ENCODE data around the gene STXBP2.

Gene STXBP2

DNA sequence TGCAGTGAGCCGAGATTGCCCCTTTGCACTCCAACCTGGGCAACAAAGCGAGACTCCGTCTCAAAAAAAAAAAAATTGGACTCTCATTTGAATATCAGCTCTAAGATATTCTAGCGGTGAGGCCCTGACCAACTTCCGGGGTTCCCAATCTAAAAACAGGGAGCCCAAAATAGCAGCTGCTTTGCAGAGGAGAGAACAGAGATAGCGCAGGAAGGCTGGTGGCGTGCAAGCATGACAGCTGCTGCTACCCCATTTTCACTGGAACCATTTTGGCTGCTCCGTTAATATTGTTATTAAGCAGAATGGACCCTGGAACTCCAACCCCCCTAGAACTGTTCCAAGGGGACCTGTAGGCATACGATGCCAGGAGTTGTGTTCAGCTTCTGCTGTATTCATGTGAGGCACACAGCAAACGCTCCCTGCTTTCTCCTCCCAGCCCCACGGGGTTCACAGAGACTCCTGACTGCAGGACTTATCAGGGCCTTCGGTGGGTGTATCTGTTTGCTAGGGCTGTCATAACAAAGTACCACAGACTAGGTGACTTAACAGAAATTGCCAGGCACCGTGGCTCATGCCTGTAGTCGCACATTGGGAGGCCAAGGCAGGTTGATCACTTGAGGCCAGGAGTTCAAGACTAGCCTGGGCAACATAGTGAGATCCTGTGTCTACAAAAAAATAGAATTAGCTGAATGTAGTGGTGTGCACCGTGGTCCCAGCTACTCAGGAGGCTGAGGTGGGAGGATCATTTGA, 11.5 kb downstream of the STXBP2 start:
- DNase-seq (ENCODE audit: extremely low read depth in 1 of 2, low read depth in 1 of 2): no peak

DNA sequence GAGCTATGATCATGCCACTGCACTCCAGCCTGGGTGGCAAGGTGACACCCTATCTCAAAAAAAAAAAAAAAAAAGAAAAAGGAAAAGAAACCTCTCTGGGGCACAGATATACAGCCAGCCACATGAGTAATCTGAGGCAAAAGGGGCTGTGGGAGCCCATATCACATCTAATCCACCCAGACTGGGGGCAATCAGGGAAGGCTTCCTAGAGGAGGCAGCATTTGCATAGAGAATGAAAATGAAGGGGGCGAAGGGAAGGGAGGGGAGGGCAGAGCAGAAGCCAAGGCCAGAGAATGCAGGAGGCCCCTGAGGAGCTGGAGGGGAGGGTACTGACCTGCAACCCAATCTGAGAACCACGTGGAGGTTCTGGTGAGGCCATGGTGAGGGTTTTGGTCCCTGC, 13.2 kb downstream of the STXBP2 start:
- no peak for DNase-seq (ENCODE audit: extremely low read depth in 1 of 2, low read depth in 1 of 2)

DNA sequence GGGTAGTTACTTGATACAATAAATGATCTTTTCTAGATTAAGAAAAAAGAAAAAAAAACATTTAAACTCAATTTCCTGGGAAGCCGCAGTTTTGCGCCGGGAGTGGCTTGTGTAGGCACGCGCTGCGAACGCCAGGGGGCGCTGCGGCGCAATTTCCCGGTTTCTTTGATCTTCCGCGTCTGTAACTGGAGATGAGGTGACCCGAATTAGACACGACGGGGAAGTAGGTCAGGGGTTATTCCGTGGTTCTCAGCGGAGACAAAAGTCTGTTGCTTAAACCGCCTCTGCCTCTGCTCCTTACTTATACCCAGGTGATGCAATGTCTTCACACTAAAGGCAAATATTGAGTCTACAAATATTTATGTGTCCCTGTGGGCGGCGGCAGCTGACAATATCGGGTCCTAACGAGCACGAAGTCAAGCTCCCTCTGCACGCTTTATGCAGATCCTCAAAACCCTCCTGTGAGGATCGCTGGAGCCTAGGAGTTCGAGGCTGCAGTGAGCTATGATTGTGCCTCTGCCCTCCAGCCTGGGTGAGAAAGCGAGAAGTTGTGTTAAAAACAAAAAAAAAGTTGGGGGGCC, 15.2 kb downstream of the STXBP2 start:
- DNase-seq (ENCODE audit: extremely low read depth in 1 of 2, low read depth in 1 of 2): peak in 1 of 2 donors; percentile 53

DNA sequence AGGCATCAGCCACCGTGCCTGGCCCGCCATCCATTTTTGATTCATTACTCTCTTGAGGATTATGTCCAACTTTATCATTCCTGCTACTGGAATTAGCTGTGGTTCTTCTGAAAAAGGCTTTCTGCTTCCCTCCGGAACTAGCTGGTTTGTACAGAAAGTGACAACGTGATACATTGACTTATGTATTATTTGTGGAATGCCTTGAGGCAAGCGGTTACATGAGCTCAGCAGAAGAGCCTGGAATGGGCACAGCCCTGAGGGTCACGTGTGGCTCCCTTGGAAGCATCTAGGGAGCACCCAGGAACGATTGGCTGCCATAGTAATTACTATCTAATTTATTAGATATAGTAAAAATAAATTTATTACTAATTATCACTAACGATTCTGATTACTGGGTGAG, 17.5 kb downstream of the STXBP2 start:
- DNase-seq (ENCODE audit: extremely low read depth in 1 of 2, low read depth in 1 of 2): no peak

DNA sequence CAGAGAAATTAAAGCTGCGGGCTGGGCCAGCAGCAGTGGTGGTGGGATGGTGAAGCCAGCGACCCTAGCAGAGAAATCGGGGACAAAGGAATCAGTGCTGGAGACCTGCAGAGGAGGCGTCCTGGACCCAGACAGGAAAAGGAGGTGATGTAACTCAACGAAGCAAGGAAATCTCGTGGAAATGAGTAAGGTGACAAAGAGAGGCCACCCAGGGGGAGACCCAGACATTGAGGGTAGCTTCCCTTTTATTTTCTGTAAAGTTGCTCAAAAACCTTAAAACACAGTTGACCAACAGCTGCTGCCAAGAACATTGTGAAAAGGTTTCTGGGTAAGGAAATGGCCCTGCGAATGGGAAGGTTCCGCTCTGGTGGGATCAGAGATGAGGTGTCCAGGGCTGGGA, 18.7 kb downstream of the STXBP2 start:
- DNase-seq (ENCODE audit: extremely low read depth in 1 of 2, low read depth in 1 of 2): no peak

DNA sequence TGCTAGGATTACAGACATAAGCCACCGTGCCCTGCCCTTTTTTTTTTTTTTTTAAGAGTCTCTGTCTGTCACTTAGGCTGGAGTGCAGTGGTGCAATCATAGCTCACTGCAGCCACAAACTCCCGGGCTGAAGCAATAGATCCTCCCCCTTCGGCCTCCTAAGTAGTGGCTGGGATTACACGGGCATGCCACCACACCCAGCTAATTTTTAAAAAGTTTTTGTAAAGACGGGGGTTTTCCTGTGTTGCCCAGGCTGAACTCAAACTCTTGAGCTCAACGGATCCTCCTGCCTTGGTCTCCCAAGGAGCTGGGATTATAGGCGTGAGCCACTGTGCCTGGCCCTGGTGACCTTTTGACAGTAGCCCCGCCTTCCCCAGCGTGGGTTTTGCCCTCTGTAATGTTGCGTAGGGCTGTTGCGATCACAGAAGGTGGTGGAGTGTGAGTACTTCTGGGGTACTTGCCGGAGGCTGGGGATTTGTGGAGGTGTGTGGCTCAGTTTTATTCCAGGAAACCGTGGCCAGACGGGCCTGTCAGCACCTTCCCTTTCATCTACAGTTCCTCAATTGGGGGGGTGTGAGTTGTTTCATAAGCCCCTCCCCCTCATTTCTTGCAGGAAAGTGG, 20.3 kb downstream of the STXBP2 start:
- DNase-seq (ENCODE audit: extremely low read depth in 1 of 2, low read depth in 1 of 2): peak in 1 of 2 donors; percentile 51

DNA sequence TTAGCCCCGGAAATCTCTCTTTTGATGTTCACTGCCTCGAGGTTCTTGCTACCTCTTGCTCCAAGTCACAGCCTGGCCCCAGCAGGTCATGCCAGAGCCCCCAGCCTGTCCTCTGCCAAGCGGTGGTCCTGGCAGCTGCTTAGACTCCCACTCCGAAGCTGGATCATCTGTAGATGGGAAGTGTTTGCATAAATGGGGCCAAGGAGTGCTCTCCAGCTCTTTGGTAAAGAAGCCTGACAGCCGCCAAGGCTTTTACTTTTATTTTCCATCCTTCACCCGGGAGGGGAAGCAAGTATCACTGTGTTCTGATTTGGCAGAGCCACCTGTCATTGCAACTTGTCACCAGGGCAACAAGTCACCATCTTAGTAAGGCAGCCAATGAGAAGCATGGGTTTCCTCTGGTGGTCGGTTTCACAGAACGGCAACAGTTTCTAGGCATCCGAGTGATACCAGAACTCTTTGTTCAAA, 21.3 kb downstream of the STXBP2 start:
- peak in 1 of 2 donors; percentile 35 for DNase-seq (ENCODE audit: extremely low read depth in 1 of 2, low read depth in 1 of 2)

DNA sequence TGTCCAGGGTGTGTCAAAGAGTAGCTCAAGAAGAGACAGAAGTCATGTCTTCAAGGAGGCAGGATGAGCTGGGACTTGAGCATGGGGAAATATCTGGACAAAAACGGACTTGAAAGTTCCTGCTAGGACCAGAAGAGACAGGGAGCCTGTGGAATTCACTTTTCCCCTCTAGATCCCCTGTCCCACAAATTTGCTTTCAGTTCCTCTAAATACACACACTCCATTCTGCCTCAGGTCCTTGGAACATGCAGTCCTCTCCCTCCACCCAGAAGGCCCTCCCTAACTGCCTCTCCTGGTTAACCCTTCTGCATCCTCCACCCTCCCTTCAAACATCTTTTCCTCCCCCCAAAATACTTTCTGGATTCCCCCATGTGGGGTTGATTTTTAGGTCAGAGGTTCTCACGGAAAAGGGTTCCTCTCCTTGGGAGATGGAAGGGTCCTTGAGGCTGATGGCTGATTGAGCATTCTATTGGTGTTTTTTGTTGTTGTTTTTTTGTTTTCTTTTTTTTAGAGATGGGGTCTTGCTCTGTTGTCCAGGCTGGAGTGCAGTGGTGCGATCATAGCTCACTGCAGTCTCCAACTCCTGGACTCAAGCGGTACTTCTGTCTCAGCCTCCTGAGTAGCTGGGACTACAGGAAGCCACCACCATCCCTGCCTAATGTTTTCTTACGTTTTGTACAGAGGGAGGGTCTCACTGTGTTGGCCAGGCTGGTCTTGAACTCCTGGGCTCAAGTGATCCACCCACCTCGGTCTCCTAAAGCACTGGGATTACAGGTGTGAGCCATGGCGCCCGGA, 25.0 kb downstream of the STXBP2 start:
- DNase-seq (ENCODE audit: extremely low read depth in 1 of 2, low read depth in 1 of 2): no peak

DNA sequence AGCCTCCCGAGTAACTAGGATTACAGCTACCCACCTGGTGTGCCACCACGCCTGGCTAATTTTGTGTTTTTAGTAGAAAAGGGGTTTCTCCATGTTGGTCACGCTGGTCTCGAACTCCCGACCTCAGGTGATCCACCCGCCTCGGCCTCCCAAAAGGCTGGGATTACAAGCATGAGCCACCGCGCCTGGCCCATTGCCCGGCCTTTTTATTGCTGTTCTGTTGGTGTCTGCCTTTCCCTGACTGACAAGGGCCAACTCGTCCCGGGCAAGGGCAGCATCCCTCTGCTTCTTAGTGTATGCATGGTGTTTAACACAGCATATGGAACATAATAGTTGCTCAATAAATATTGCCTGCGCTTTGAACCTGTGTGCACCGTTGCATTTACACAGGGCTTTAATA, 25.7 kb downstream of the STXBP2 start:
- DNase-seq (ENCODE audit: extremely low read depth in 1 of 2, low read depth in 1 of 2): no peak

DNA sequence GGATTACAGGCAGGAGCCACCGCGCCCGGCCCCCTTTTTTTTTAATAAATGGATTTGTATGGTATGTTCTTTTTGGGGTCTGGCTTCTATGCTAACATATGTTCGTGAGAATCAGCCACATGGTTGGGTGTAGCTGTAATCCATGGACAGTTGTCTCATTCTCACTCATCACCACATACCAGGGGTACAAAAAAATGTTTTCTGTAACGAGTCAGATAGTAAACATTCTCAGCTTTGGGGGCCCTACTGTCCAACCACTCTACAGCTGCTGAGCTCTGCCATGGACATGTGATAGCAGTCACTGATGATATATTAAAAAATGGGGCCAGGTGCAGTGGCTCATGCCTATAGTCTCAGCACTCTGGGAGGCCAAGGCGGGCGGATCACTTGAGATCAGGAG, 26.8 kb downstream of the STXBP2 start:
- DNase-seq (ENCODE audit: extremely low read depth in 1 of 2, low read depth in 1 of 2): no peak

DNA sequence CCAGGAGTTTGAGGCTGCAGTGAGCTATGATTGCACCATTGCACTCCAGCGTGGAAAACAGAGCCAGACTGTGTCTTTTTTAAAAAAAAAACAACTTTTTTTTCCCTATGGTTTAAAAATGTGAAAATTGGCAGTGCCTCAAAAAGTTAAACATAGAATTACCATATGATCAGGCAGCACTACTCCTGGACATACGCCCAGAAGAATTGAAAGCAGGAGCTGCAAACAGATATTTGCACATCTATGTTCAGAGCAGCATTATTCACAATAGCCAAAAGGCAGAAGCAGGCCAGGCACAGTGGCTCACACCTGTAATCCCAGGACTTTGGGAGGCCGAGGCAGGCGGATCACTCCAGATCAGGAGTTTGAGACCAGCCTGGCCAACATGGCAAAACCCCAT, 28.2 kb downstream of the STXBP2 start:
- no peak for DNase-seq (ENCODE audit: extremely low read depth in 1 of 2, low read depth in 1 of 2)

DNA sequence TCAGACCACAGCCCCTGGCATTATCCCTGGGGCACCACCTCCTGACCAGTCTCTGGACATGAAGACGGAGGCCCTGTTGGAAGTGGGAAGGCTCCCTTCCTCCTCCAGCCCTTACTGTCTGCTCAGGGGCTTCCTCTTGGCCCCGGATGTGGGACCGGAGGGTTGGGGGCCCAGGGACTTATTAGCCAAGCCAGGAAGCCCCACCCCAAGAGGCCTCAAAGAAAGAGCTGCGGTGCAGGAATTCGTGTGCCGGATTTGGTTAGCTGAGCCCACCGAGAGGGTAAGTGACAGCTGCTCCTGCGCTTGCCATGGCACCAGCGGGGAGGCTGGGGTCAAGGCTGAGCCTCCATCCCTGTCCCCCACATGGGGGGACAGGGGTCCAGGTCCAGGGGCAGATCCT, 31.9 kb downstream of the STXBP2 start, which contains the start of gene RETN:
Gene RETN, plus strand, starts transcription at position 208 of the 400 bp plus-strand sequence. CDS start 278 bp downstream, outside the sequence.
- no peak for DNase-seq (ENCODE audit: extremely low read depth in 1 of 2, low read depth in 1 of 2)

DNA sequence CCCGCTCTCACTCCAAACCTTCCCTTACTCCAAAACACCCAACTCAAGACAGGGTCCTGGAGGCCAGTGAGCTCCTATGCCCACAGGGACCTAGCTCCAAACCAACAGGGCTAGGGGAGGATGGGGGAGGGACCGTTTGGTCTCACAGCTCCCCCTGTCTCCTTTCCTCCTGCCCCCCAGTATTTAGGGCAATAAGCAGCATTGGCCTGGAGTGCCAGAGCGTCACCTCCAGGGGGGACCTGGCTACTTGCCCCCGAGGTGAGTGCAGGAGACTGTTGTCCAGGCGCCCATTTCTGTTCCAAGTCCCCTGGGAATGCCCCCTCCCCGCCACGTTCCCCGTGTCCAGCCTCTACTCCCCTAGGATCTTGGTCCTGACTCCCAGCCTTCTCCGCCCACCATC, 32.7 kb downstream of the STXBP2 start:
- DNase-seq (ENCODE audit: extremely low read depth in 1 of 2, low read depth in 1 of 2): no peak

DNA sequence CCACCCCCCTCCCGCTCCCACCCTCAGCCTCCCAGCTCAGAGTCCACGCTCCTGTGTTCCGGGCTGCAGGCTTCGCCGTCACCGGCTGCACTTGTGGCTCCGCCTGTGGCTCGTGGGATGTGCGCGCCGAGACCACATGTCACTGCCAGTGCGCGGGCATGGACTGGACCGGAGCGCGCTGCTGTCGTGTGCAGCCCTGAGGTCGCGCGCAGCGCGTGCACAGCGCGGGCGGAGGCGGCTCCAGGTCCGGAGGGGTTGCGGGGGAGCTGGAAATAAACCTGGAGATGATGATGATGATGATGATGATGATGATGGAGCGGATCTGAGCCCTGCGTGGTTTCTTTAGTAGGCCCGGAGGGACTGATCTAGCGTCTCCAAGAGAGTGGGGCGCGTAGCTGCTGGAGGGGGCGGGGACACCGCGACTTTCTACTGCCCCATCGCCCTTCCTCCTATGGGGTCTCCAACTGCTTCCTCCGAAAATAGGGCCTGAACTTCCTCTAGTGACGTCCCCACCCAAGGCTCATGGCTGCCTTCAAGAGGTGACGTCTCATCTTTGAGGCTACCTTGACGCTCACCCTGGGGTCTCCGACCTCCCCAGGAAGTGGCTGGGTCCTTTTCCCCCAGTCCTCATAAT, 33.4 kb downstream of the STXBP2 start:
- no peak for DNase-seq (ENCODE audit: extremely low read depth in 1 of 2, low read depth in 1 of 2)

DNA sequence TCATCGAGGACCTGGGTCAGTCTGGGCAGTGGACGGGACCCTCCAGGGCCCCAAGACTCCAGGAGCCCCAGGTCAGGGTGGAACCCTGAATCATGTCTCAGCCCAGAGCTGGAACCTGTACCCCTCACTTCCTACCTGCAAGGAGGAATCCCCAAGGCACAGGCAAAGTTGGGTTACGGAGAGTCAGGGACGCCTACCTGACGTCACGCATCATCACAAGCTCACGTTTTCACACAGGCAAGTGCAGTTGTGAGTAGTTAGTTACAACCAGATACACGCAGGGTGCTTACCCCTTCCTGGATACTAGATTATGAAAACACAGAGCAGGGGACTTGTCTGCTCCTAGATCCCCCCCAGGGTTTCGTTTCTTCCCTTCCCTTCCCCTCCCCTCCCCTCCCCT, 33.9 kb downstream of the STXBP2 start:
- no peak for DNase-seq (ENCODE audit: extremely low read depth in 1 of 2, low read depth in 1 of 2)

DNA sequence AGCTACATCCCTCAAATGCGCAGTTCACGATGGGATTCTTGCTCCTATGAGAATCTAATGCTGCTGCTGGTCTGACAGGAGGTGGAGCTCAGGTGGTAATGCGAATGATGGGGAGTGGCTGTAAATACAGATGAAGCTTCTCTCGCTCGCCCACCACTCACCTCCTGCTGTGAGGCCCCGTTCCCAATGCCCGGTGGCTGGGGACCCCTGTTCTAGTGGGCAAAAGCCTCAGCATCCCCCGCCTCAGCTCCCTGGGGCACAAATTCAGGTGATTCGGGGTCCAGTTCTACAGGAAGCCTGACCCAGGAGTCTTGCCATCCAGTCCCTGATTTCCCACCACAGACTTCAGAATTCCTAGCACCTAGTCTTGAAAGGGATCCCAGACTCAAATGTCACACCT, 35.6 kb downstream of the STXBP2 start:
- DNase-seq (ENCODE audit: extremely low read depth in 1 of 2, low read depth in 1 of 2): no peak

DNA sequence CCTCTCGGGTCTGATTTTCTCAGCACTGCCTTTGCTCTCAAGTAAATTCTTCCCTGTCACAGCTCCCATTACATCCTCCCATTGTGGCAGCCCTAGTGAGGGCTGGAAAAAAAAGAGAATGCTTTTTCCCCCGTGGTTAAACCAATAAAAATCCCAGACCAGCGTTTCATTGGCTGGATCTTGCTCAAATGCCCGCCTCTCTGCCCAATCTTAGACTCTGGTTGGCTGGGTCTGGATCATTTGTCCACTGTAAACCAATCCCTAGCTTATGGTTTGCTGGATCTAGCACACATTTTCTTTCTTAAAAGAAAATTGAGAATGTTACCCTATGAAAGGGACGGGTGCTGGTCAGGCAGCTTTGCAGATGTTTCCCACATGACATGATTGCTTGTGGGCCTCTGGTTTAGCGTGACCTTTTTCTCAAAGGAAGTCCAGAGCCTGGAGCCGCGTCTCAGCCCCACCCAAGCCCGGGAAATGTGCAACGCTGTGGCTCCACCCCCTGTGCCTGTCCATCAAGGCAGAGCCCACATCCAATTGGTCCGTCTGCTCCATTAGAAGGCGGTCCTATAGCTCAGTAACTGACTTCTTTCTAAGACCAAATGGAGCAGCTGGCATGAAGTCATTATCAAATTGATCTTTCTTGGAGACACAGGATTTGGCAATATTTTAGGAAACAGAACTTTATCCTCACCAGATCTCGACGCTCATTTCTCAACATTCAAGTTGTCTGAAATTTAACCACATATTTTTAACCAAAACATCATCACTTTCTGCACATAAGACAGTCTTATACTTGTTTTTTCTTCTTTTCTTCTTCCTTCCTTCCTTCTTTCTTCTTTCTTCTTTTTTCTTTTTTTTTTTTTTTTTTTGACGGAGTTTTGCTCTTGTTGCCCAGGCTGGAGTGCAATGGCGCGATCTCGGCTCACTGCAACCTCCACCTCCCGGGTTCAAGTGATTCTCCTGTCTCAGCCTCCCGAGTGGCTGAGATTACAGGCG, 37.4 kb downstream of the STXBP2 start:
- no peak for DNase-seq (ENCODE audit: extremely low read depth in 1 of 2, low read depth in 1 of 2)

DNA sequence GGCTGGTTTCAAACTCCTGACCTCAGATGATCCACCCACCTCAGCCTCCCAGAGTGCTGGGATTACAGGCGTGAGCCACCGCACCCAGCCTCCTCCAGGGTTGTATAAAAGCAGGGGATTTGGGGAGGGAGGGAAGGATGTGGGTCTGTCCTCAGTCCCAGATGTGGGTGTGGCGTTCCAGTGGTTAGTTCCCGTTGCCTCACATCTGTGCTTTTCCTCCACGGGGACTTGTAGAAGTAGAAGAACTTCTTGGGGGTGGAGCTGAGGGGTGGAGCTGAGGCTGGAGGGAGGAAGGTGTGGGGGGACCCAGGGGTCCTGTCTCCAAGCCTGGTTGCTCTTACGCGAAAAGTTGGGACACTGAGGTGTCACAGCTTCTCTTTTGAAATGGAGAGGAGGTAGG, 39.5 kb downstream of the STXBP2 start:
- no peak for DNase-seq (ENCODE audit: extremely low read depth in 1 of 2, low read depth in 1 of 2)

DNA sequence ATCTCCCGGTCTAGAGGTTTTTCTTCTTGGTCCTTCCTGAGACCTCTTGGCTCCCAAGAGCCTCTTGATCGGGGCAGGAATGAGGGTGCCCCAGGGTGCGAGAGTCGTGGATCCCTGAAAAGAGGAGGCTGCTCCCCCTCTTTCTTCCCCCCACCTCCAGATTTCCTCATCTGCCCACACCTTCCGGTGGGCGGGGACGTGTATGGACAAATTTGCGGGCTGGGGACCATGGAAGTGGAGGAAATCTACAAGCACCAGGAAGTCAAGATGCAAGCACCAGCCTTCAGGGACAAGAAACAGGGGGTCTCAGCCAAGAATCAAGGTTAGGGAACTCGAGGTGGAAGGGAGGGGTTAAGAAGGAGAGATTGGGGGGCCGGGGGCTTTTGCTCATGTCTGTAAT, 39.9 kb downstream of the STXBP2 start, which contains the start of gene MCEMP1:
Gene MCEMP1, plus strand, starts transcription at position 237 of the 400 bp plus-strand sequence. Its CDS starts 31 bp downstream, at position 268.
- no peak for DNase-seq (ENCODE audit: extremely low read depth in 1 of 2, low read depth in 1 of 2)
